Stimulated activated CD8-positive, alpha-beta memory T cell treated with anti-CD3 and anti-CD28 coated beads, Interleukin-12 subunit alpha, Interleukin-12 subunit beta, amount 100 ng/mL, for 4 hours (primary cell): ENCODE results near the gene LCN12.

Source experiments
- DNase-seq: peaks from one replicate; pipeline ENCODE4 v3.0.0-alpha.2; 2020; ENCODE audit warnings: low read depth

LCN12 gene

DNA sequence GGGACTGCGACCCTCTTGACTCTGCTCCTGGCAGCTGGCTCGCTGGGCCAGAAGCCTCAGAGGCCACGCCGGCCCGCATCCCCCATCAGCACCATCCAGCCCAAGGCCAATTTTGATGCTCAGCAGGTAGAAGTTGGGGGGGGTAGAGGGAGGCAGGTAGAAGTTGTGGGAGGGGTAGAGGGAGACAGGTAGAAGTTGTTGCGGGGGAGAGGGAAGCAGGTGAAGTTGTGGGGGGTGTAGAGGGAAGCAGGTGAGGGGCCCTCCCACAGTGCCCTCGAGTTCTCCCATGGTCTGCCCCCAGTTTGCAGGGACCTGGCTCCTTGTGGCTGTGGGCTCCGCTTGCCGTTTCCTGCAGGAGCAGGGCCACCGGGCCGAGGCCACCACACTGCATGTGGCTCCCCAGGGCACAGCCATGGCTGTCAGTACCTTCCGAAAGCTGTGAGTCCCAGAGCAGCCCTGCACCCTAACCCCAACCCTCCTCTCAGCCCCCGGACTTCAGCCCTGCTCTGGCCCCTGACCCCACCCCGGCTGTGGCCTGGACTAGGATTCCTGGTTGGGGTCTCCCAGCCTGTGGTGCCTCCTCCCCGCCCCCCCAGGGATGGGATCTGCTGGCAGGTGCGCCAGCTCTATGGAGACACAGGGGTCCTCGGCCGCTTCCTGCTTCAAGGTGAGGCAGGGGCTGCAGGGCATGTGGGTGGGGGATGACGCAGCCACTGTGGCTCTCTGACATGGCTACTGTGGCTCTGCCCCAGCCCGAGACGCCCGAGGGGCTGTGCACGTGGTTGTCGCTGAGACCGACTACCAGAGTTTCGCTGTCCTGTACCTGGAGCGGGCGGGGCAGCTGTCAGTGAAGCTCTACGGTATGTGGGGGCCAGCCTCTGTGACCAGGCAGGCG, 6.5 kb upstream of the LCN12 start:
- DNase-seq, result no peak

GRCh38 chr9:136946228-136947027, 5.6 kb upstream of the LCN12 start:
- no peak for DNase-seq

DNA sequence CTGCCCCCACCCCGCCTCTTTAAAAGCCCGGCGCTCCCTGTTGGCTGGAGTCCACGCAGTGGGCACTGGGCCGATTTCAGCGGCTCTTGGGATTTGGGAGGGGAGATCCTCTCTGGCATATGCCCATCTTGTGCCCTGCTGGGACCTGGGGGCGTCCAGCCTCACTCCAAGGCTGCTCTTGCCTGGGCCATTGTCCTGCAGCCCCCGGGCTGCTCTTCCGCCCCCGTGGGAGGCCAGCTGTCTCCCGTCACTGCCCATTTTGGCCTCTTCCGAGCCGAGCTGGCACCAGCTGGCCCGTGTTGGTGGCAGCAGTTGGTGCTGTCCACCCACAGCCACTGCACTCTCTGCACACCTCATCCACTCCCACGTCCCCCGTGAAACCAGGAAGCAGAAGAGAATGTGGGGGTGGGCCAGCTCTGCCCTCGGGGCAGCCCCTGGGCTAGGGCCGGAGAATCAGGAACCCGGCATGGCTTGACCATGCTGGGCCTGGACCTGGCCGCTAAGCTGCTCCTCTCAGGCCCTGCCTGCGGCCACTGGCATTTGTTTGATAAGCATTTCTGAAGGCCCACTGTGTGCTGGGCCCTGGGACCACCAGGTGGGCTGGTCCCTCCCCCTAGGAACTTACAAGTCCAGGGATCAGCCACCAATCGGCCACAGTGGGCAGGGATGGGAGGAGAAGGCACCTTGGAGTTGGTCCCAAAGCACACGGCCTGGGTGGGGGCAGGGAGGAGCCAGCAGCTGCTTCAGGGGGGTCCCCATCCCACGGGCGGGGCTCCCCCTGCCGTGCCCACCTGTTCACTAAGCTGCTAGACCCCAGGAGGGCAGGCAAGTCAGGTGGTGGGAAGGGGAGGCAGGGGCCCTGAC, 4.8 kb upstream of the LCN12 start:
- DNase-seq, result no peak

DNA sequence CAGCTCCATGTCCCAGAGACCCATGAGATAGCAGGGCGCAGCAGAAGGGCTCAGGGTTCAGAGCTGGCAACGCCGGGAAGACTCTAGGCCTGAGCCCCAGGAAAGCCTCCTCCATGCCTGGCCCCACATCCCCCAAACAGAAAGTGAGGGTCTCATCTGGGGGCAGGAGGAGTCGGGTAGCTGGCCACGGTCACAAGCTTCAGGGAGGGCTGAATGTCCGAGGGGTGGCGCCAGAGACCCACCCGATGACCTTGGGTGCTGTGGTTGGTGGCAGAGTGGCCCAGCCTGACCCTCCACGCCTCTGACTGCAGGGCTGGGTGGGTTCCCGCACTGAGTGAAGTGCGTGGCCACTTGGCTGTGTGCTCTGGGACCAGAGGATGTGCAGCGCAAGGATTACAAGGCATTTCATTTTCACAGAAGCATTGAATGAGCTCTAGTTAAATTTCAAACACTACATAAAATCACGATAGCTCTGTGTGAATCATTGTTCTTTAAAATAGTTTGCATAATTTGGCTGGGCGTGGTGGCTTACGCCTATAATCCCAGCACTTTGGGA, 4.0 kb upstream of the LCN12 start:
- DNase-seq, result no peak

DNA sequence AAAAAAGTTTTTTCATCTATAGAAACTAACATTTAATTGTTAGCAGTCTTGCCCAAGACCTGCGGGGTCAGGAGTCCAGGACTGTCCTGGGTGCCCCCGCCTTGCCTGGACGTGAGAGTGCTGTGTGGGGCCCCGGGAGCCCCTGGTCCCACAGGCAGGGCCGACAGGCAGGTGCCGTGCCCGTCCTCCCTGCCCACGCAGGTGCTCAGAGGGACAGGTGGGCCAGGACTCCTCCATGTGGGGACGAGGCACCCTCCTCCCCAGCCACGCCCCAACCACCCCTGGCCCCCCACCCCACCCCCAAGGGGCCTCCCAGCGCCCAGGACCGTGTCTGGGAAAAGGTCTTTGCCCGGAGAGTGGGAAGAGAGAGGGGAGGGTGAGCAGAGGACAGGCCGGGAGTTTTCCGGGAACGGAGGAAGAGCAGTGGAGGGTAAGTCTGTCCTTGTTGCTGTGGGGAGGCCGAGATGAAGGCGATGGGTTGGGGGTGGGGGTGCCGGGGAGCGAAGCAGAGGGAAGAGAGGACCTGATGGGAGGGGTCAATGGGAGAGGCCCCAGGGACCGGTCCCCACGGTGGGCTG, 2.7 kb upstream of the LCN12 start:
- no peak for DNase-seq

DNA sequence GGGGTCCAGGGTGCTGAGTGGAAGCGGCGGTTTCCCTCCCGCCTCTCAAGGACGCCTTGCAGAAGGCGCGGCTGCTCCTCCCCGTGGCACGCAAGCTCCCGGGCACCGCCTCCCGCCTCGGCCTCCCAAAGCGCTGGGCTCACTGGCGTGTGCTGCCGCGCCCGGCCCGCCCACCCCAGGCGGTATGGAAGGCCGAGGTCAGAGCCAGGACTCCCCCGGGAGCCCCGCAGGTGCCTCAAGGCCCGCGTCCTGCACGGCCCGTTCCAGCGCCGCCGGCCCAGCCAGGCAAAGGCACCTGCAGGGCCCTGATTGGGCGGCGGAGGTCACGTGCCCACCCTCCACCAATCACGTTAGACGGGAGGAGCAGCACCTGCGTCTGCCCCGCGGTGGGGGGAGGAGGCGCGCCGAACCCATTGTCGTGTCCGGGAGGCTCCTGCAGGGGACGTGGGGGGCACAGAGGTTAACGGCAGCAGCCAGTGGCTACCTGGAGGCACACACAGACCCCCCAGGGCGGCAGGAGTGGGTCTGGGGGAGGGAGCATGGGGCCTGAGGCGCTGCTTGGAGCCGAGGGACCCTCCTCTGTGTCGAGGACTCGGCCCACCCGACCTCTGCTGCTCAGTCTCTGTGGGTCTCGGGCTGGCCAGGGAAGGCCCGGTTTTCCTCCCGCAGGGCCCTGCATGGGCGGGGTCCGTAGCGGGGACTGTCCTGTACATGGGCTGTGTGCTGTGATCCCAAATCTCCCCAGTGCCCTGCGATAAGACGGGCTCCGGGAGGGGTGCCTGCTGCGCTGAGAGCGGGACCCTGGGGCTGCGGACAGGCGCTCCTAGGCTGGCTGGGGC, 2.0 kb upstream of the LCN12 start:
- peak; percentile 95 for DNase-seq

DNA sequence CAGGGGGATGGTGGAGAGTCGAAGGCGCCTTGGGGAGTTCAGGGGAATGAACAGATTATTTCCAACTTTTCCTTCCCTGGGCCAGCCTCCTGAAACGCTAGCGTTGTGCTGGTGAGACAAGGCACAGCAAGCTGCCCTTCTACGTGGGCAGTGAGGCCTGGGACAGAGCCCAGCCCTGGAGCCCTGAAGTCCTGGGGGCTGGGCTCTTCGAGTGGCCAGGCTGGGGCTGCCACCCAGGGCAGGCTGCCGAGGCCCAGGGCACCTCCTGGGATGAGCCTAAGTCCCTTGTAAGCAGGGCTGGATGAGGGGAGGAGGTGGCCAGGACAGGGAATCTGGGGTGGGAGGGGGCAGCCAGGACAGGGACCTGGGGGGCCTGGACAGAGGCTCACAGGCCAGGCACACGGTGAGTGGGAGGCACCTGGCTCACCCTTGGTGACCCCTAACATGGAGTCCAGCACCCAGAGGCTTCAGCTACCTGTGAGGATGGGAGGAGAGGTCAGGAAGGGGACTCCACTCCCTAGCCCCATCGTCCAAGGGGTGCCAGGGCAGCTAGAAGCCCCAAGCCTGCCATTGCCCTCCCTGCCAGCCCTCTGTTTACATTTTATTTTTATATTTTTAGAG, 1.3 kb upstream of the LCN12 start:
- no peak for DNase-seq

DNA sequence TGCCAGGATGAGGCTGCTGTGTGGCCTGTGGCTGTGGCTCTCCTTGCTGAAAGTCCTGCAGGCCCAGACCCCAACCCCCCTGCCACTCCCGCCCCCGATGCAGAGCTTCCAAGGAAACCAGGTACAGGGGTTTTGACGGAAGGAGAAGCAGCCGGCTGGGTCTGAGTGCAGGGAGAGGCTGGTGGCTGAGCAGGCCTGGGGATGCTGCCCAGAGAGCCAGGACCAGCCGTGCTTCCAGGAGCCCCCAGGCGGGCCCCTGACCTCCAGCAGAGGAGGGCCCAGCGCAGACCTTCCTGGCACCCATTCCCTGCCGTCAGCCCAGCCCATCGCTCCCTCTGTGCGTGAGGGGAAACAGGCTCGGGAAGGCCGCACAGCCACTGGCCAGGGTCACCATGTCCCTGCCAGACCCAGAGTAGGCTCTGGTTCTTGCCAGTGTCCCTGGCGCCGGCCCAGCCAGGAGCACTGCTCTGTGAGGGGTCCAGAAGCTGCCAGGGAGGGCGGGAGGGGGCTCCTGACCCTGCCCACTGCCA, 313 bp downstream of the LCN12 start:
- DNase-seq, result no peak

- no peak for DNase-seq
Measured at GRCh38 chr9:136952876-136953770, 1.1 kb downstream of the LCN12 start.

- no peak for DNase-seq
Measured at GRCh38 chr9:136953771-136954269, 1.7 kb downstream of the LCN12 start.

DNA sequence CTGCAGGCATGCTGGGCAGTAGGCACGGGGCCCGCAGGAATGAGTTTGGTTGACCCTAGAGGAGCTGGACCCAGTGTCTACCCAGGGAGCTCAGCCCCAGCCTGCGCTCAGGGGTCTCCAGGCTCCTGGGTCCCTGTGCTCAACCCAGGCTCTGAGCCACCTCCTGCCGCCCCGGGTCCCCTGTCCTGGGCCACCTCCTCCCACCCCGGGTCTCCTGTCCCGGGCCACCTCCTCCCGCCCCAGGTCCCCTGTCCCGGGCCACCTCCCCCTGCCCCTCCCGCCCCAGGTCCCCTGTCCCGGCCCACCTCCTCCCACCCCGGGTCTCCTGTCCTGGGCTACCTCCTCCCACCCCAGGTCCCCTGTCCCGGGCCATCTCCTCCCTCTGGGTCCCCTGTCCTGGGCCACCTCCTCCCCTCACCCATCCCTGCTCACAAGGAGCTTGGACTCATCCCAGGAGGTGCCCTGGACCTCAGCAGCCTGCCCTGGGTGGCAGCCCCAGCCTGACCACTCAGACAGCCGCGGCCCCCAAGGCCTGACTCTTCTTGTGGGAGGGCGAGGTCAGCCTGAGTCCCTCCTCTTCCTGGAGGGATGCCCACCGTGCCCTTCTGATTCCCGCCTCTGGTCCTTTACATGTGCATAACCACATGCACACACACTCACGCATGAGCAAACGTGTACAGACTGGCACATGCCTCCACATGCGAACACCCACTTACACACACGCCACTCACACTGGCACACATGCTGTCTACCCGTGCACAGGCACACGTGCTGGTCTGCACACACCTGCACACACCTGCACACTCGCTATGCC, 2.4 kb downstream of the LCN12 start:
- DNase-seq, result no peak

GRCh38 chr9:136955202-136955942, 3.3 kb downstream of the LCN12 start:
- DNase-seq, result no peak

- DNase-seq, result no peak
Measured at GRCh38 chr9:136955943-136956335, 3.9 kb downstream of the LCN12 start.

DNA sequence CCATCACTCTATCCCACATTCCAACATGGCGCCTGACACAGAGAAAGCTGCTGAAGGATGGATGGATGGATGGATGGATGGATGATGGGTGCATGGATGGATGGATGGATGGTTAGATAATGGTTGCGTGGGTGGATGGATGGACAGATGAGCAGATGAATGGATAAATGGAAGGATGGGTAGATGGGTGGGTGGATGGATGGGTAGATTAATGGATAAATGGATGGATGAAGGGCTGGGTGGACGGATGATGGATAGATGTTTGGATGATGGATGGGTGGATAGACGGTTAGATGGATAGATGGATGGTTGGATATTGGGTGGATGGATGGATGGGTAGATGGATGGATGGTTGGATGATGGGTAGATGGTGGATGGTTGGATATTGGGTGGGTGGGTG, 4.5 kb downstream of the LCN12 start:
- DNase-seq, result no peak

GRCh38 chr9:136957461-136957860, 5.4 kb downstream of the LCN12 start:
- DNase-seq, result no peak

GRCh38 chr9:136957901-136958300, 5.8 kb downstream of the LCN12 start:
- no peak for DNase-seq

GRCh38 chr9:136958473-136958872, 6.4 kb downstream of the LCN12 start:
- no peak for DNase-seq
